ENCODE measurements around the gene FBXL14. TPM values are rescaled to one million over a fixed set of nuclear protein-coding genes. Genes with fewer than 3 reads are reported as not detected.
A peak's percentile ranks its signal among the peaks of the same experiment; 100 is the strongest.

Gene FBXL14
- total RNA-seq, 2 donors from 2014 or later = 19.4 to 26.2 TPM

DNA sequence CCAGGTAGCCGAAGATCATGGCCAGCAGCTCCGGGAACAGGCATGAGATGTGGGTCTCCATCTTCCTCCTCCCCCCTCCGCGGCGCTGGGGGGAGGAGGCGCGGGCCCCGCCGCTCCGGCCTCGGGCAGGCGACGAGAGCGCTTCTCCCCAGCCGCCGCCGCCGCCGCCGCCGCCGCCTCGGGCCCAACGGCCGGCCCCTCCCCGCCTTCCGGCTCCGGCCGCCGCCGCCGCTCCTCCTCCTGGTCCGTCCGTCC is 448 bp downstream of the FBXL14 start:
- no peak for DNase-seq (ENCODE audit: low spot score)
- H3K27ac Mint-ChIP-seq = peak overlapping the region in 1 of 2 donors; percentile 86
- no peaks in the 10 kb centered on the region for H3K36me3 Mint-ChIP-seq
- no peak overlapping the region for H3K4me3 Mint-ChIP-seq
- ATAC-seq = no peak
- H3K4me1 Mint-ChIP-seq (ENCODE audit: low read depth in 2 of 2) = peaks cover 43 to 45% of the 10 kb centered on the region in 2 donors
- no peaks in the 10 kb centered on the region for H3K9me3 Mint-ChIP-seq
- H3K27me3 Mint-ChIP-seq = no peaks in the 10 kb centered on the region

DNA sequence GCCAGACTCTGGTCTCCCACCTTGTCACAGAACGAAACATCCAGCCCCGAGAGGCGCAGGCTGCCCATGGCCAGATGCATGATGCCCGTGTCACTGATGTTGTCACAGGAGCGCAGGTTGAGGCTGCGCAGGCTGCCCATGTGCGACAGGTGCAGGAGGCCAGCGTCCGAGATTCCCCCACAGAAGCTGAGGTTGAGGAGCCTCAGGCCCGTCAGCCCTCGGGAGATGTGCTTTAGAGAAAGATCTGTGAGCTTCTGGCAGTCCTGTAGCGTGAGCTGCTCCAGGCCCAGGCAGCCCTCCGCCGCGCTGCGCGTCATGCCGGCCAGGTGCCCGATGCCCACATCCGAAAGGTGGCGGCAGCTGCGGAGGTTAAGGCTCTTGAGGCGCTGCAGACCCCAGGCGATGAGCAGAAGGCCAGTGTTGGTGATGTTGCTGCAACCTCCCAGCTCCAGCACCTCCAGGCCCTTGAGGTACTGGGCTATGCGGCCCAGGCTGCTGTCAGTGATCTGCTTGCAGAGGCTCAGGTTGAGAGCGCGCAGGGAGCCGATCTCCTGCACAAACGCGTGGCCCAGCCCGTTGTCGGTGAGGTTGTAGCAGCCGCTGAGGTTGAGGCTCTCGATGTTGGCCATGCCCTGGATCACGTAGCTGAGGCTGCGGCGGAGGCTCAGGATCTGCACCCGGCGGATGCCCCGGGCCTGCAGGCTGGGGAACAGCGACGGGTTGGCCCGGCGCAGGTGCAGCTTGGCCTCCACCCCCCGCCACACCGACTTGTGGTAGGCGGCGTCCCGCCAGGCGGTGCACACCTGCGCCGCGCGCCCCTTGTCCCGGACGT is 991 bp downstream of the FBXL14 start:
- peak overlapping the region; percentile 86 to 92 for H3K27ac Mint-ChIP-seq
- no peaks in the 10 kb centered on the region for H3K27me3 Mint-ChIP-seq
- H3K4me1 Mint-ChIP-seq (ENCODE audit: low read depth in 2 of 2) = peaks cover 46 to 50% of the 10 kb centered on the region in 2 donors
- H3K9me3 Mint-ChIP-seq = no peaks in the 10 kb centered on the region
- H3K36me3 Mint-ChIP-seq = no peaks in the 10 kb centered on the region
- ATAC-seq = peak; percentile 7 to 39
- H3K4me3 Mint-ChIP-seq = peak overlapping the region; percentile 93
- no peak for DNase-seq (ENCODE audit: low spot score)

DNA sequence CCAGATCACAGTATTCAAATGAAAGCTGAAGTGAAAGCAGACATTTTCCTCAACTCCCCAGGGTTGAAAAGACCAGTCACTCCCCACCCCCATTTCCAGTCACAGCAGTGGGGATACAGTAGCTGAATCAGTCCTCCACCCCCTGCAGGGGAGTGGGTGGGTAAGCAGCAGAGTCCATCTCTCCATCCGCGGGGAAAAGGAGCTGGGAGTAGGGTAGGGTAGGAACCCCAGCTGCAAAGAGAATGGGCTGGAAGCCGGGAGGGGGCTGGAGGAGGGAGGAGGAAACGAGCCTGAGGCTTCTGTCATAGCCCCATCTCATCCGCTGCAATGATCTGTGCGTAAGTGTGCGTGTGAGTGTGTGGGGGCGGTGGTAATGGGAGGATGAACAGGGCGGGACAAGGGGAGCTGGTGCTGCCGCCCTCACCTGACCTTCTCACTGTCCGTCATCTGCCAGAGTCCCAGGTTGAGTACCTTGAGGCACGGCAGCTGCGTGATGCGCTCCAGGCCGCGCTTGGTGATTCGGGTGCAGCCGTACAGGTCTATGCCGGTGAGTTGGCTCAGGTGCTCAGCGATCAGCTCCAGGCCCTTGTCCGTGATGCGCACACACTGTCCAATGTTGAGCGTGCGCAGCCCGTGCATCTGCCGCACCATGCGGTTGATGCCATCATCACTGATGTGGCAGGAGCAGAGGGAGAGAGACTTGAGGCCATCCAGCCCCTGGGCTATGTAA is 1.8 kb downstream of the FBXL14 start:
- DNase-seq (ENCODE audit: low spot score) (no peak), ATAC-seq (peak in 1 of 2 donors; percentile 46)
- peak overlapping the region; percentile 86 to 92 for H3K27ac Mint-ChIP-seq
- no peaks in the 10 kb centered on the region for H3K36me3 Mint-ChIP-seq
- no peaks in the 10 kb centered on the region for H3K27me3 Mint-ChIP-seq
- no peaks in the 10 kb centered on the region for H3K9me3 Mint-ChIP-seq
- H3K4me1 Mint-ChIP-seq (ENCODE audit: low read depth in 2 of 2) = peaks cover 48 to 54% of the 10 kb centered on the region in 2 donors
- peak overlapping the region; percentile 93 for H3K4me3 Mint-ChIP-seq

DNA sequence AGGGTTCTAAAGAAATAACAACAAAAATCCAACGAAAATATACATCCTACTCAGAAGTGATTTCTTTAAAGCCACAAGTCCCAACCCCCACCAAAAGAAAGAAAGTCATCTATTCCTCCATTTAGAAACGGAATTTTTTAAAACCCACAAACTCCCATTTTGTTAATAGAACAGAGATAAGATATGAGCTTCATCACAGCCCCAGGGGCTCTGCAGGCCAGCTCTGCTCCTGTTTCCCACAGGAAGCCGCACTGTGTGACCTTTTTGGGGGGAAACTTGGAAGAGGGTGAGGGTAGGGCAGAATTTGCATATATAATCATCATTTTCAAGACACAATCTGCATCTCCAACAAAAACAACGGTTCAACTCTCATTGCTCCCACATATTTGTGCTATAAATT is 2.8 kb downstream of the FBXL14 start:
- ATAC-seq = no peak
- no peaks in the 10 kb centered on the region for H3K36me3 Mint-ChIP-seq
- peak overlapping the region; percentile 86 to 92 for H3K27ac Mint-ChIP-seq
- no peaks in the 10 kb centered on the region for H3K9me3 Mint-ChIP-seq
- H3K4me3 Mint-ChIP-seq = peak overlapping the region; percentile 93
- DNase-seq (ENCODE audit: low spot score) = no peak
- H3K27me3 Mint-ChIP-seq = no peaks in the 10 kb centered on the region
- peaks cover 48 to 49% of the 10 kb centered on the region in 2 donors for H3K4me1 Mint-ChIP-seq (ENCODE audit: low read depth in 2 of 2)

DNA sequence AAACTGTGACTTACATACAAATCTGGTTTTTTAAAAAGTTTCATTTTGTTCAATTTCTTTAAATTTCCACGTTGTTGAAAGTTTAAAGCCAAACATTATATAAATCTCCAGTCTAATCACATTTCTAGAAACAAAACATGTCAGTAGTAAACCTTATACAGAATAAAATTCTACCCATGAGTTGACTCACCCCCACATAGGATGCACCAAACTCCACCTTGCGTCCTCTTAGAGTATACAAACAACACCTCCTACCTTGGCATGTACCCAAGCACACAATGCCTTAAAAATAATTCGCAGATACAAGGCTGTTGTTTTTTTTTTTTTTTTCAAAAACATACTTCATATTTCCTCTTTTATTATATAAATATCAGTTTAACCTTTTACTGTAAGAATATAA is 3.3 kb downstream of the FBXL14 start:
- no peaks in the 10 kb centered on the region for H3K36me3 Mint-ChIP-seq
- no peaks in the 10 kb centered on the region for H3K9me3 Mint-ChIP-seq
- ATAC-seq (no peak), DNase-seq (ENCODE audit: low spot score) (no peak)
- H3K27ac Mint-ChIP-seq = peak overlapping the region in 1 of 2 donors; percentile 92
- H3K27me3 Mint-ChIP-seq = no peaks in the 10 kb centered on the region
- peaks cover 46 to 49% of the 10 kb centered on the region in 2 donors for H3K4me1 Mint-ChIP-seq (ENCODE audit: low read depth in 2 of 2)
- H3K4me3 Mint-ChIP-seq = peak overlapping the region; percentile 93

DNA sequence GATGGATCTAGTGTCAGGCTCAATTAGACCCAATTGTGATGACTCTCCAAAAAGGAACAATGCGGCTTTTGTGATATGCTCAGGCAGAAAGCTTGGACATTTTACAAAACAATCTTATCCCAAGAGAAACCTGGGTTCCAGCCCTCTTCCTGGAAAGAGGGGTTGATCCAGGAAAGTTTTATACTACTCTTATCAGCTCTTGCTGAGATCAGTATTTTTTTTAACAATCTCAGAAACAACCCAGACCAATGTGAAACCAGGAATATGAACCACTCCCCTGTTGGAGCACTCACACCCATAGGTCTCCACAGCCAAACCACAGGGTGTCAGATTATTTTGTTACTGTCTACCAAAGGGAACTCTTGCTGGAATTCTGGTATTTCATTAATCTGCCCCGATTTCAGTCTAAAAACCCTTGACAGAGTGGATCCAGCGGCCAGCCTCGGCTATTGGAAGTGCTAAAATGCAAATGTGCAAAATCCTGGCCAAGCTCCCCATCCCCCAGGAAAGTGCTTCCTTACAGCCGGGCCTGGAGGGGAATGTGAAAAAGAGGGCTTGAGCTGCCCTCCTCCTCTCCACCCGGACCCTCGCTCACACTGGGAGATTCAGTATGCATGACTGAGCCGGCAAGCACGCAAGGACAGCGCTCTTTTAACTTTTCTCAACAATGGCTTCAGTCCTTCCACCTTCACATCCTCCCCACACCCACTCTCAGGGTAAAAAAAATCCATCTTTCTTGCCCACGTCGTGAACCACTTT is 4.0 kb downstream of the FBXL14 start:
- ATAC-seq = no peak
- no peaks in the 10 kb centered on the region for H3K27me3 Mint-ChIP-seq
- peak overlapping the region; percentile 93 for H3K4me3 Mint-ChIP-seq
- H3K4me1 Mint-ChIP-seq (ENCODE audit: low read depth in 2 of 2) = peaks cover 42 to 47% of the 10 kb centered on the region in 2 donors
- peak overlapping the region in 1 of 2 donors; percentile 92 for H3K27ac Mint-ChIP-seq
- H3K36me3 Mint-ChIP-seq = no peaks in the 10 kb centered on the region
- no peak for DNase-seq (ENCODE audit: low spot score)
- no peaks in the 10 kb centered on the region for H3K9me3 Mint-ChIP-seq

DNA sequence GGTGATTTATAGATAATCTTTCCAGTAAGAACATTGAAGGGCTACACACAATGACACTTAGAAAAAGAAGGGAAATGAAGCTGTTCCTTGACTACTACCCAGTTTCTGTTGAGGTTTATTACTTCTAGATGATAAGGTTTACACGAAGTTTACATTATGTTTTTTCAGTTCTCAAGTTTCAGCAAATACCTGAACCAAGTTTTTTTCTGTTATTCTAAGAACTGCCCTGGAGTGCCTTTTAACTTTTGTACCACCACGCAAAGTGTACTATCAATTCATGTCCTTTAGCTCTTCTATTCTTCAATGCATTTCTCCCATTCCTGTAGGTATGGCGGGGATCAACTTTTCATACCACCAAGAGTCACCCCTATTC is 5.8 kb downstream of the FBXL14 start:
- Mint-ChIP-seq H3K4me1 (ENCODE audit: low read depth in 2 of 2) (peaks cover 37 to 42% of the 10 kb centered on the region in 2 donors), H3K9me3 (no peaks in the 10 kb centered on the region), H3K27me3 (no peaks in the 10 kb centered on the region), H3K27ac (peak overlapping the region in 1 of 2 donors; percentile 17), H3K36me3 (no peaks in the 10 kb centered on the region), H3K4me3 (no peak overlapping the region)
- DNase-seq (ENCODE audit: low spot score) (no peak), ATAC-seq (no peak)

DNA sequence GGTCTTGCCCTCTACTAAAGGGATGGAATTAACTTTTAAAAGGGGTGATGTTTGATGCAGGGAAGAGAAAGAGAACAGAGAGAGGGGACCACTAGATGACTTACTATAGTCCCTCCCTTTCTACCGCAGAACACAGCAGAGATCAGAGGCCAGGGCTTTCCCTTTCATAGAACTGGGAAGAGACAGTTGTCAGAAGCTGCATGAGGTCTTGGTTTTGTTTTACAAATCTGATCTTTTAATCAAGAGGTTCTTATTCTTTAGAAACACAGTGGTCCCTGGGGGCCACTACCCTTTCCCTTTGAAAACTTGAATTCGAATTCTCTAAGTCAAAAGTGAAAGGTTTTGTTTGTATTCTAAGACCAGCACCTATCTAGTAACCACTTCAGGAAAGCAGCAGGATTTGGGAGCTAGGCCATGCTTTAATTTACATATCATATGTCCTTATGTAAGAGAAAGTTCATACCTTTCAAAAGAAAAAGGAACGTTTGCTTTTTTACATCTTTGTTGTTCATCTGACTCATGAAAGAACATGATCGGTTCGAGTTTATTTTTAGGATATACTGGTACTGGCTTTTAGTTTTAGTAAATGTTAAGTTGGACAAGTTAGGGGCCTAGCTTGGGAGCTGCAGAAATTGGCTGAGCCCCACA is 6.3 kb downstream of the FBXL14 start:
- Mint-ChIP-seq H3K27ac (peak overlapping the region in 1 of 2 donors; percentile 17), H3K9me3 (no peaks in the 10 kb centered on the region), H3K4me3 (no peak overlapping the region), H3K36me3 (no peaks in the 10 kb centered on the region), H3K27me3 (no peaks in the 10 kb centered on the region), H3K4me1 (ENCODE audit: low read depth in 2 of 2) (peaks cover 38 to 43% of the 10 kb centered on the region in 2 donors)
- ATAC-seq = no peak
- no peak for DNase-seq (ENCODE audit: low spot score)

DNA sequence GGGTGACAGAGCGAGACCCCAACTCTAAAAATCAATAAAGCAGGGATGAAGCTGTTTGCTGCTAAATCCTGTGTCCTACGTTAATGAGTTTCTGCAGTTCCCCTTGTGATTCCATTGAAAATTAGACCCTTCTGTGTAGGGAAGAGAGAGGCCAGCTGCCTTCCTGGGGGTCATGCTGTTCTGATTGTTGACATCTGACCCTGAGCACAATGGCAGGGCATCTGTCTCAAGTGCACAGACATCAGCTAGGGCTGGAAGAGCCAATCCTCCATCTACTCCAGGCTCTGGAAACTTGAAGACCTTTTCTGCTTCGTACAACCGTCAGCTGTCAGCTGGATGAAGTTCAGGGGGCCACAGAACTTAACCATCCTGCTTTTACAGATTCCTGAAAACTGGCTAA is 10.1 kb downstream of the FBXL14 start:
- Mint-ChIP-seq H3K9me3 (no peaks in the 10 kb centered on the region), H3K27ac (no peak overlapping the region), H3K36me3 (no peaks in the 10 kb centered on the region), H3K4me1 (ENCODE audit: low read depth in 2 of 2) (peaks cover 13 to 22% of the 10 kb centered on the region in 2 donors), H3K4me3 (no peak overlapping the region), H3K27me3 (no peaks in the 10 kb centered on the region)
- ATAC-seq (no peak), DNase-seq (ENCODE audit: low spot score) (no peak)

DNA sequence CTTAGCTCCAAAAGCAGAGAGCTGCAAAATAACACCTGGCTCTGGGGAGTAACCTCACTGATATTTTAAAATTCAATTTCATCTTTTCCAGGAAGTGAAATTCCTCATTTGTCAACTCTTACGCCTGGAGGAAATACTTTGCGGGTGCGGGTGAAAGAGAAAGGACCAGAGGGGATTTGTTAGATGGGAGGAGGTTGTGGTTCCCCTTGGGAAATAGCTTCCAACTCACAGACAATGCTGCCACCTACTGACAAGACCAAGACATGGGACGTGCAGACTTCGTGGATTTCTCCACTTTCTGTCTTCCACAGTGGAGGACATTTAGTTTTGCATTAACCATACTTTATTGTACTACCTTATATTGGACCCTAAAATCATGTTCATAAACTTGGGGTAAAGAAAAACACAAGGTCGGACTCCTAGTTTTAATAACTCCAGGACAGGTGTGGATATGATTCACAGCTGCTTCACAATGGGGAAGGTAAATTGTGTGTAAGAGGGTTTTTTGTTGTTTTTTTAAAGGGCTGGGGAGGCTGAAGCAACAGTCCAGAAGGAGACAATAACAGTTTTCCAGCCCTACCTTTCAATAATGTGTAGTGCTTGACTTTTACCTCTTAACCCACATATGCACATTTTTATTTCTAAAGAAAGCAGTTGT is 10.8 kb downstream of the FBXL14 start:
- DNase-seq (ENCODE audit: low spot score) (peak; percentile 84), ATAC-seq (peak; percentile 78 to 88)
- no peak overlapping the region for H3K27ac Mint-ChIP-seq
- H3K27me3 Mint-ChIP-seq = no peaks in the 10 kb centered on the region
- H3K4me3 Mint-ChIP-seq = no peak overlapping the region
- H3K9me3 Mint-ChIP-seq = no peaks in the 10 kb centered on the region
- H3K36me3 Mint-ChIP-seq = no peaks in the 10 kb centered on the region
- peaks cover 9 to 17% of the 10 kb centered on the region in 2 donors for H3K4me1 Mint-ChIP-seq (ENCODE audit: low read depth in 2 of 2)

DNA sequence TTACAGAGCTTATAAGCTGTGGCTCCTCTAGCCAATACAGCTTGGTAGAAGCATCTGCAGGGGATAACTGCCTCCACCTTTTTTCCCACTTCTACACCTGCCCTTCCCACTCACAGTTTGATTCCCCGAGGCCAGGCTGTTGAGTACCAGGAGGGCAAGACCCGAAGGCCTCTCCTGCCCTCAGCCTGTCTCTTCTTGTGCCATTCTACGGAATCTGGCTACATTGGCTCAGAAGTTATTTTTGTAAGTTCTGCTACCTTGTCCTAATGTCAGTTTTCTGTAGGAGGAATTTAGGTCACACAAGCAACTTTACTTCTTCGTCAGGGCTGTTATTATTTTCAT is 11.7 kb downstream of the FBXL14 start:
- DNase-seq (ENCODE audit: low spot score) (no peak), ATAC-seq (no peak)
- Mint-ChIP-seq H3K27me3 (no peaks in the 10 kb centered on the region), H3K4me3 (no peak overlapping the region), H3K36me3 (no peaks in the 10 kb centered on the region), H3K27ac (no peak overlapping the region), H3K4me1 (ENCODE audit: low read depth in 2 of 2) (peaks cover 6 to 12% of the 10 kb centered on the region in 2 donors), H3K9me3 (no peaks in the 10 kb centered on the region)

DNA sequence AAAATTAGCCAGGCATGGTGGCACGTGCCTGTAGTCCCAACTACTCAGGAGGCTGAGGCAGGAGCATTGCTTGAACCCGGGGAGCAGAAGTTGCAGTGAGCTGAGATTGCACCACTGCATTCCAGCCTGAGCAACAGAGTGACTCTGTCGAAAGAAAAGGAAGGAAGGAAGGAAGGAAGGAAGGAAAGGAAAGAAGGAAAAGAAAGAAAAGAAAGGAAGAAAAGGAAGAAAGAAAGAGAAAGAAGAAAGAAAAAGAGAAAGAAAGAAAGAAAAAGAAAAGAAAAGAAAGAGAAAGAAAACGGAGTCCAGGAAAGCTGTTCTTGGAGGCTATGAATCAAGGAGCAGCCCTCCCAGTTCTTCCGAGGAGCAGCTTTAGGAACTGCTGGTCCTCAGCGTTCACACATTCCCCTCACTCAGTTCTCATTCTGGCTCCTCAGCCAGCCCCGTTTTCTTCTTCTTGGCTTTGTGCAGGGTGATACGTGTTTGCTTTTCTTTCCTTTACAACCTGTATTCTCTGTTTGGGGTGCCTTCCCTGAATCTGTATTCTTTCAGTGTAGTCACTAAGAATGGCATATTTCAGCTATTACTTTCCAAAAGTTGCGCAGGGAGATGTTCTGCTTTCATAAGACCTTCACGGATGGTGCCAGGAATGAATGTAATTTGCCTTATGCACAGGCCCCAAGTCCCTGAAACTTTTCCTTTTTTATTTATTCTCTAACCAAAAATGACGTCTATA is 12.2 kb downstream of the FBXL14 start:
- ATAC-seq = no peak

DNA sequence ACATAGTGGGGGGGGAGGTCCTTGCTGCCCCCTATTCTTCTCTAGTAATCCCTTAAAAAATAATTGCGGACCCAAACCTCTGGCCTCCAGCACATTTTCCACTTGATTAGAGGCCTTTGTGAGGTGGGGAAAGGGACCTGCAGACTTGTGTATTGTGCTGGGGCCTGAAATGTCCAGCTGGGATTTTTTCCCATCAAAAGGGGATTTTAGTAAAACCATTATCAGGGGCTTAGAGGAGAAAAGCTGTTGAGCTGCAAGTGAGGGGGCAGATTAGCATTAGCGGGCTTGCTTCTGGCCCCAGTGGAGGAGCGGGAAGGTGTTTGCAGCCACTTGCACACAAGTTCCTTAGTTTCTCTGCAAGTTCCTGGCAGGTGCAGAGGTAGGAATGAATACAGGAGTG is 13.9 kb downstream of the FBXL14 start:
- DNase-seq (ENCODE audit: low spot score) (no peak), ATAC-seq (no peak)
- H3K9me3 Mint-ChIP-seq = no peaks in the 10 kb centered on the region
- H3K36me3 Mint-ChIP-seq = no peaks in the 10 kb centered on the region
- no peak overlapping the region for H3K4me3 Mint-ChIP-seq
- no peaks in the 10 kb centered on the region for H3K27me3 Mint-ChIP-seq
- H3K27ac Mint-ChIP-seq = no peak overlapping the region
- peaks cover 6 to 12% of the 10 kb centered on the region in 2 donors for H3K4me1 Mint-ChIP-seq (ENCODE audit: low read depth in 2 of 2)

More for the DNA sequence above, 12.2 kb downstream of the FBXL14 start:
- DNase-seq (ENCODE audit: low spot score) = no peak
- no peaks in the 10 kb centered on the region for H3K27me3 Mint-ChIP-seq
- no peak overlapping the region for H3K4me3 Mint-ChIP-seq
- no peaks in the 10 kb centered on the region for H3K9me3 Mint-ChIP-seq
- no peaks in the 10 kb centered on the region for H3K36me3 Mint-ChIP-seq
- H3K4me1 Mint-ChIP-seq (ENCODE audit: low read depth in 2 of 2) = peaks cover 6 to 12% of the 10 kb centered on the region in 2 donors
- no peak overlapping the region for H3K27ac Mint-ChIP-seq
